Measurements from ENCODE around the gene SLC49A4. TPM values are rescaled to one million over a fixed set of nuclear protein-coding genes. Genes with fewer than 3 reads are reported as not detected.

The SLC49A4 gene
- total and polyA plus RNA-seq, 11 donors: 5.6 to 25.4 (median 14.4) TPM

- TF ChIP-seq CTCF (IDR thresholded peaks at IDR 0.05): no peak
- no peak for TF ChIP-seq POLR2A (IDR thresholded peaks at IDR 0.05)
- Histone ChIP-seq H3K4me1 (peaks cover 0 to 20% (median 9%) of the 10 kb centered on the region in 12 donors), H3K36me3 (peaks cover 0 to 14% (median 2%) of the 10 kb centered on the region in 9 donors), H3K4me3 (no peak overlapping the region), H3K27me3 (no peaks in the 10 kb centered on the region), H3K27ac (no peak overlapping the region), H3K9me3 (no peaks in the 10 kb centered on the region)
- intact Hi-C loops (cut with DNase I): no loop called here
- DNase-seq (no peak), ATAC-seq (no peak)
- WGBS, 4 donors: 94 to 98% (median 96%) methylated on average over 4 of the region's 4 CpGs
Observed at GRCh38 chr3:122886251-122886650, 91.4 kb downstream of the SLC49A4 start.

GRCh38 chr3:122886946-122887345, 92.1 kb downstream of the SLC49A4 start:
- H3K9me3 ChIP-seq: no peaks in the 10 kb centered on the region
- no peak overlapping the region for H3K27ac ChIP-seq
- intact Hi-C loops (cut with DNase I): no loop called here
- no peak for DNase-seq
- H3K36me3 ChIP-seq: peaks cover 0 to 7% (median 0%) of the 10 kb centered on the region in 9 donors
- H3K4me1 ChIP-seq: peaks cover 0 to 21% (median 9%) of the 10 kb centered on the region in 12 donors
- peak in 1 of 4 donors; percentile 20 for ATAC-seq
- WGBS, 4 donors: 84 to 92% (median 88%) methylated on average over 4 of the region's 4 CpGs
- no peak overlapping the region for H3K4me3 ChIP-seq
- no peaks in the 10 kb centered on the region for H3K27me3 ChIP-seq
- TF ChIP-seq POLR2A (IDR thresholded peaks at IDR 0.05): no peak
- no peak for TF ChIP-seq CTCF (IDR thresholded peaks at IDR 0.05)

GRCh38 chr3:122890077-122890719, 95.3 kb downstream of the SLC49A4 start:
- peaks cover 0 to 26% (median 11%) of the 10 kb centered on the region in 12 donors for H3K4me1 ChIP-seq
- 13 to 22% (median 20%) methylated on average over 6 of the region's 6 CpGs for WGBS, 4 donors
- intact Hi-C loops (cut with DNase I): no loop called here
- H3K27me3 ChIP-seq: no peaks in the 10 kb centered on the region
- TF ChIP-seq CTCF (IDR thresholded peaks at IDR 0.05) (no peak), POLR2A (IDR thresholded peaks at IDR 0.05) (no peak)
- DNase-seq: peak; percentile 67 to 81 (median 78)
- ATAC-seq: peak; percentile 77 to 84 (median 82)
- no peaks in the 10 kb centered on the region for H3K9me3 ChIP-seq
- peaks cover 0 to 5% (median 0%) of the 10 kb centered on the region in 9 donors for H3K36me3 ChIP-seq
- H3K27ac ChIP-seq: no peak overlapping the region
- H3K4me3 ChIP-seq: no peak overlapping the region

- Histone ChIP-seq H3K27me3 (no peaks in the 10 kb centered on the region), H3K9me3 (no peaks in the 10 kb centered on the region), H3K27ac (no peak overlapping the region), H3K4me3 (no peak overlapping the region), H3K4me1 (peaks cover 0 to 26% (median 11%) of the 10 kb centered on the region in 12 donors), H3K36me3 (peaks cover 0 to 4% (median 0%) of the 10 kb centered on the region in 9 donors)
- ATAC-seq: peak in 1 of 4 donors; percentile 15
- DNase-seq: no peak
- TF ChIP-seq POLR2A (IDR thresholded peaks at IDR 0.05): no peak
- no peak for TF ChIP-seq CTCF (IDR thresholded peaks at IDR 0.05)
- intact Hi-C loops (cut with DNase I): no loop called here
- WGBS, 4 donors: 81 to 87% (median 86%) methylated on average over 4 of the region's 4 CpGs
Observed at GRCh38 chr3:122890720-122891220, 95.9 kb downstream of the SLC49A4 start.

All from heart left ventricle (tissue), 16 donors.